ENCODE data around the gene PHKA2. TPM values are rescaled to one million over a fixed set of nuclear protein-coding genes. Genes with fewer than 3 reads are reported as not detected.

The PHKA2 gene
- total and polyA plus RNA-seq, 4 donors = 28.9 to 82.3 (median 41.9) TPM

DNA sequence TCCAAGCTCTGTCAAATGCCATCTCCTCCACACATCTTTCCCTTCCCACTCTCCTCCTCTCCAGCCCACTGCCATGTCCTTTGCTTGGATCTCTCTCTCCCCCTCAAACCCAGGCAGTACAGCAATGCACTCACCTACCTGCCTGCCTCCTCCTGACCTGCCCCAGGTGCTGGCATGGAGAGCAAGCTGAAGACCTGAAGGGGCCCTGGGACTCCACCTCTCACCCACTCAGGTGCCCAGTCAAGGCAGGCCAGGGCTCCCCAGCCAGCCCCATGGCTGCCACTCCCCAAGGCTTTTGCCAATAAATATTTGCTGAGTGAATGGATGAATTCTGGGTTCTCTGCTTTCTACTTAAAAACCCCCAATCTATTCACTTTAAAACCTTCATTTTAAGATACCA is 12.6 kb upstream of the PHKA2 start:
- Histone ChIP-seq H3K4me1 (ENCODE audit: control insufficient read depth in 4 of 4, insufficient read depth in 4 of 4, low read length in 3 of 4) (no peaks in the 10 kb centered on the region), H3K27me3 (ENCODE audit: control insufficient read depth in 4 of 4, insufficient read depth in 4 of 4, low read length in 3 of 4) (no peaks in the 10 kb centered on the region), H3K4me3 (ENCODE audit: low read depth in 1 of 3, low read length in 3 of 3) (no peak overlapping the region), H3K27ac (ENCODE audit: low read depth in 1 of 2, low read length in 2 of 2) (no peak overlapping the region), H3K9ac (ENCODE audit: low read depth in 1 of 2, low read length in 2 of 2) (no peak overlapping the region), H3K36me3 (ENCODE audit: control insufficient read depth in 4 of 4, insufficient read depth in 3 of 4, low read depth in 1 of 4, low read length in 3 of 4) (no peaks in the 10 kb centered on the region), H3K9me3 (ENCODE audit: control insufficient read depth in 4 of 4, low read length in 3 of 4) (no peaks in the 10 kb centered on the region)
- DNase-seq (ENCODE audit: low spot score) = no peak
- no peak for TF ChIP-seq HNF4A (conservative IDR thresholded peaks at IDR 0.05)
- no peak for TF ChIP-seq JUND (IDR thresholded peaks at IDR 0.05)
- no peak for TF ChIP-seq HNF4G (IDR thresholded peaks at IDR 0.05)
- TF ChIP-seq GABPA (IDR thresholded peaks at IDR 0.05 in 1 of 2, conservative IDR thresholded peaks at IDR 0.05 in 1 of 2) = no peak
- TF ChIP-seq YY1 (IDR thresholded peaks at IDR 0.05) = no peak
- TF ChIP-seq RAD21 (IDR thresholded peaks at IDR 0.05) = no peak
- TF ChIP-seq FOXA1 (IDR thresholded peaks at IDR 0.05) = no peak
- TF ChIP-seq, protein P1, sequence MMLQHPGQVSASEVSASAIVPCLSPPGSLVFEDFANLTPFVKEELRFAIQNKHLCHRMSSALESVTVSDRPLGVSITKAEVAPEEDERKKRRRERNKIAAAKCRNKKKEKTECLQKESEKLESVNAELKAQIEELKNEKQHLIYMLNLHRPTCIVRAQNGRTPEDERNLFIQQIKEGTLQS (IDR thresholded peaks at IDR 0.05) = no peak
- TF ChIP-seq RXRA (IDR thresholded peaks at IDR 0.05) = no peak
- TF ChIP-seq NR2F2 (IDR thresholded peaks at IDR 0.05) = no peak

DNA sequence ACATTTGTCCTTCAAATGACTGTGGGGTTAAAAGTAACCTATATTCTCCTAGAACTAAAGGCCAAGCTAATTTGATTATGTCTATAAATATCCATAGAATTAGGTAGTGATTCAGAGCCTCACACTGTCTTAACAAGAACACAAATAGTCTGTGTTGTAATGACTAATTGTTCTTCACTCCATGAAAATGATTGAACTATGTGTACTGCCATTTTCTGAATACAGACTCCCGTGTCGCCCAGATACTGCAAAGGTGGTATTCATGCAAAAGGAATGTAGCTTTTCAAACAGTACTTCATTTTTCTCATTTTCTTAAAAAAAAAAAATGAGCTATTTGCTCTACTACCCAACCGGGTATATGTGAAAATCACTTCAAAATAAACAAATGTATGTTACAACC is 11.3 kb upstream of the PHKA2 start:
- 93% methylated on average over 3 of the region's 3 CpGs for WGBS
- TF ChIP-seq, protein P2, sequence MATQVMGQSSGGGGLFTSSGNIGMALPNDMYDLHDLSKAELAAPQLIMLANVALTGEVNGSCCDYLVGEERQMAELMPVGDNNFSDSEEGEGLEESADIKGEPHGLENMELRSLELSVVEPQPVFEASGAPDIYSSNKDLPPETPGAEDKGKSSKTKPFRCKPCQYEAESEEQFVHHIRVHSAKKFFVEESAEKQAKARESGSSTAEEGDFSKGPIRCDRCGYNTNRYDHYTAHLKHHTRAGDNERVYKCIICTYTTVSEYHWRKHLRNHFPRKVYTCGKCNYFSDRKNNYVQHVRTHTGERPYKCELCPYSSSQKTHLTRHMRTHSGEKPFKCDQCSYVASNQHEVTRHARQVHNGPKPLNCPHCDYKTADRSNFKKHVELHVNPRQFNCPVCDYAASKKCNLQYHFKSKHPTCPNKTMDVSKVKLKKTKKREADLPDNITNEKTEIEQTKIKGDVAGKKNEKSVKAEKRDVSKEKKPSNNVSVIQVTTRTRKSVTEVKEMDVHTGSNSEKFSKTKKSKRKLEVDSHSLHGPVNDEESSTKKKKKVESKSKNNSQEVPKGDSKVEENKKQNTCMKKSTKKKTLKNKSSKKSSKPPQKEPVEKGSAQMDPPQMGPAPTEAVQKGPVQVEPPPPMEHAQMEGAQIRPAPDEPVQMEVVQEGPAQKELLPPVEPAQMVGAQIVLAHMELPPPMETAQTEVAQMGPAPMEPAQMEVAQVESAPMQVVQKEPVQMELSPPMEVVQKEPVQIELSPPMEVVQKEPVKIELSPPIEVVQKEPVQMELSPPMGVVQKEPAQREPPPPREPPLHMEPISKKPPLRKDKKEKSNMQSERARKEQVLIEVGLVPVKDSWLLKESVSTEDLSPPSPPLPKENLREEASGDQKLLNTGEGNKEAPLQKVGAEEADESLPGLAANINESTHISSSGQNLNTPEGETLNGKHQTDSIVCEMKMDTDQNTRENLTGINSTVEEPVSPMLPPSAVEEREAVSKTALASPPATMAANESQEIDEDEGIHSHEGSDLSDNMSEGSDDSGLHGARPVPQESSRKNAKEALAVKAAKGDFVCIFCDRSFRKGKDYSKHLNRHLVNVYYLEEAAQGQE (IDR thresholded peaks at IDR 0.05) = no peak
- no peak overlapping the region for H3K9ac ChIP-seq (ENCODE audit: low read depth in 1 of 2, low read length in 2 of 2)

DNA sequence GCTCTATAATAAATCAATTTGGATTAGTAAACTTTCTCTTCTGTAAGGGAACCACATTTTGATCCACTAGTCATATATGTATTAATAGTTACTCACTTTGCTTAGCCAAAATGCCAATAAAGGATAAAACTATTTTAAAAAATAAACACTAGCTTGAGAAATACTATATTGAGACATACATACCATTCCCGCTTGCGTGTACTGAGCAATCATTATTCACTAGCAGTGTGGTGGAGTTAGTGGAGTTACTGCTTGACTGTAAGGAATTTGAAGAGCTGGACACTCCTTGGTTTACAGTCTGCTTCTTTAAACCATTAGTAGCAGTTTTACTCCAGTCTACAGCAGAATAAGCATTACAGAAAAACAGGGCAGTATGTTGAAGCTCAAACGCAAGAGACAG is 10.8 kb upstream of the PHKA2 start:
- peaks cover 0 to 4% (median 0%) of the 10 kb centered on the region in 4 donors for H3K36me3 ChIP-seq (ENCODE audit: control insufficient read depth in 4 of 4, insufficient read depth in 3 of 4, low read depth in 1 of 4, low read length in 3 of 4)
- 96% methylated on average over 3 of the region's 3 CpGs for WGBS
- H3K4me1 ChIP-seq (ENCODE audit: control insufficient read depth in 4 of 4, insufficient read depth in 4 of 4, low read length in 3 of 4) = no peaks in the 10 kb centered on the region
- H3K9ac ChIP-seq (ENCODE audit: low read depth in 1 of 2, low read length in 2 of 2) = no peak overlapping the region
- DNase-seq (ENCODE audit: low spot score) = no peak
- no peaks in the 10 kb centered on the region for H3K9me3 ChIP-seq (ENCODE audit: control insufficient read depth in 4 of 4, low read length in 3 of 4)
- H3K27ac ChIP-seq (ENCODE audit: low read depth in 1 of 2, low read length in 2 of 2) = no peak overlapping the region
- H3K27me3 ChIP-seq (ENCODE audit: control insufficient read depth in 4 of 4, insufficient read depth in 4 of 4, low read length in 3 of 4) = no peaks in the 10 kb centered on the region
- TF ChIP-seq JUND (IDR thresholded peaks at IDR 0.05) (no peak), EGR1 (IDR thresholded peaks at IDR 0.05; ENCODE audit: low read depth in 2 of 2) (no peak)
- TF ChIP-seq, protein P2 (IDR thresholded peaks at IDR 0.05) = no peak
- TF ChIP-seq, protein P1 (IDR thresholded peaks at IDR 0.05) = no peak
- no peak overlapping the region for H3K4me3 ChIP-seq (ENCODE audit: low read depth in 1 of 3, low read length in 3 of 3)

More for the DNA sequence above, 11.3 kb upstream of the PHKA2 start:
- no peak for DNase-seq (ENCODE audit: low spot score)
- Histone ChIP-seq H3K36me3 (ENCODE audit: control insufficient read depth in 4 of 4, insufficient read depth in 3 of 4, low read depth in 1 of 4, low read length in 3 of 4) (no peaks in the 10 kb centered on the region), H3K27ac (ENCODE audit: low read depth in 1 of 2, low read length in 2 of 2) (no peak overlapping the region), H3K27me3 (ENCODE audit: control insufficient read depth in 4 of 4, insufficient read depth in 4 of 4, low read length in 3 of 4) (no peaks in the 10 kb centered on the region), H3K4me3 (ENCODE audit: low read depth in 1 of 3, low read length in 3 of 3) (no peak overlapping the region), H3K4me1 (ENCODE audit: control insufficient read depth in 4 of 4, insufficient read depth in 4 of 4, low read length in 3 of 4) (no peaks in the 10 kb centered on the region), H3K9me3 (ENCODE audit: control insufficient read depth in 4 of 4, low read length in 3 of 4) (no peaks in the 10 kb centered on the region)

All from liver (tissue), 9 donors.